ENCODE measurements around the gene SLC6A4.
"Not testable (repeated sequence)": the region's sequence is repeated elsewhere in the genome, so short reads cannot be mapped to it uniquely, and the experiment has no call there.

Gene SLC6A4

DNA sequence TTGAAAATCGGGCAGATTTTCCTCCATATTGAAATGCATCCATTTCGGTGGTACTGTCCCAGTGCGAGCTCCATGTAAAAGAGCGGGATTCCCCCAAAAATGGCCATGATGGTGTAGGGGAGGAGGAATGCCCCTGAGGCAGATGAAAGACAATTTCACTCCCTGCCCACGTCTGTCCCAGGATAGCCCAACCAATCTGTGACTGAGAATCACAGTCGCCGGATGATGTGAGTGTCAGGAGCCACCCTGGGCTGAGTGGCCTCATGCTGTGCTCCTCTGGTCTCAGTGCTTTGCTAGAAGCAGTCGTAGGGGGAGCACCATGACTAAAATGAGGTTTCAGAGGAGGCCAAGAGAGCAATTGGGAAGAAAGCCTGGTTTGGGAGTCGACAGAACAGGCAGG lies 16.7 kb downstream of the SLC6A4 start:
- no peak for DNase-seq

DNA sequence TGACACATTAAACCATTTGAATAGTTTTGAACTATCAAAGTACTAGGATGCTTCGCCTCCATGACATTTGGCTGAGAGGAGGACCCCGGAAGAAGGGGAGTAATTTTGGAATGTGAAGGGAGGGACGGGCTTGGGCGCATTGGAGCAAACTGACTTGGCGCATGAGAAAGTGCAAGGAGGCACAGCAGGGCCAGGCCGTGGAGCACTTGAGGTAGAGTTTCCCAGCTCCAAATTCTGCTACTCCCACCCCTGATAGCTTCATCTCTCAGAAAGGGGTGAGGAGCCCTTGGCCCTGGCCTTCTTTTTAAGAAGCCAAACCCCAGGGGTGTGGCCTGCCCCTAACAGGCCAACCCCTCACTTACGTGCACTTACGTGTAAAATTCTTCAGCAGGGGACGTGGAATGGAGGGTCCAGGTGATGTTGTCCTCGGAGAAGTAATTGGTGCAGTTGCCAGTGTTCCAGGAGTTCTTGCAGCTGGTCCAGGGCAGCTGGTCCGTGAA lies 17.7 kb downstream of the SLC6A4 start:
- no peak for DNase-seq

DNA sequence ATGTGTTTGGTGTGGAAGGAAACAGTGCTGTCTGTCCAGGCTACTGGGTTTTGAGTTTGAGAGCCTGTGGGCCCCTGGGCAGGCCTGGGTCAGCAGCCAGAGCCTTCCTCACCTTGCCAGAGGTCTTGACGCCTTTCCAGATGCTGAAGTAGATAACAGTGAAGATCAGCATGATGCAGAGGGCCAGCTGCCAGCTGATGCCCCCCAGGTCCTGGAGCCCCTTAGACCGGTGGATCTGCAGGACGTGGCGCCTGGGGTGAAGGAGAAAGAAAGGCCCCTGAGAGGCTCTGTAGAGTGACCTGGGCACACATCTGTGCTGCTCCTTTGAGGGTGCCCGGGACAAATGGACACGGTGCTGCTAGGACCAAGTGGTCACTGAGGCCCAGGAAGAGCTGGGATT lies 18.4 kb downstream of the SLC6A4 start:
- DNase-seq = no peak

DNA sequence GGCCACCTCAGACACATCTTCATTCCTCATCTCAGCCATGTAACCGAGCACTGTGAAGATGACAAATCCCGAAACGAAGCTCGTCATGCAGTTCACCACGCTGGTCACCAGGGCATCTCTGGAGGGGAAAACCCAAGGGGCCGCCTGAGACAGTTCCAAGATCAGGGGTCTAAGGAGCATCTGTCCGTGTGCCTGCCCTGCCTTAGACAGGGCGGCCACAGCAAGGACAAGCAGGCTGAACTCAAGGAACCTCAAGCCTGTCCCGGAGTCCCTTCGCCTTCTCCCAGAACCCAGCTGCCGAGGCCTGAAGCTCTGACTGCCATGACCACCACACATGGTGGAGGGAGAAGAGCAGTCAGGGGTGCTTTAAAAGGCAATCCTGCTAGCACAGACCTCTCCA lies 22.7 kb downstream of the SLC6A4 start:
- DNase-seq = no peak

DNA sequence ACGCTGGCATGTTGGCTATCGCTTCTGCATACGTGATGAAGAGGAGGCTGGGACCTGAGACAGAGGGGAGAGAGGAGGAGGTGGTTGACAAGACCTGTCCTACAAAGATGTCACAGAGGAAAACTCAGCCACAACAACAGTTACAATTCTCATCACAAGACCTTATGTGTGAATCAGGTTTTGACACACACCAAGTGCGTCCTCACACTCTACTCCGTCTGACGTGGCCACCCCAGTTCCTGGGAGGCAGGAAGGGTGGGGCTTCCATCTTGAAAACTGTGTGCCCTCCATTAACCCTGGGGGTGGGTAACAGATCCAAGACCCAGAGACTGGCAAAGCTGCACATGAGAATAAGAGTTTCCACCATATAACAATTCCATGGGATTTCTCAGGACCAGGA lies 24.1 kb downstream of the SLC6A4 start:
- no peak for DNase-seq

DNA sequence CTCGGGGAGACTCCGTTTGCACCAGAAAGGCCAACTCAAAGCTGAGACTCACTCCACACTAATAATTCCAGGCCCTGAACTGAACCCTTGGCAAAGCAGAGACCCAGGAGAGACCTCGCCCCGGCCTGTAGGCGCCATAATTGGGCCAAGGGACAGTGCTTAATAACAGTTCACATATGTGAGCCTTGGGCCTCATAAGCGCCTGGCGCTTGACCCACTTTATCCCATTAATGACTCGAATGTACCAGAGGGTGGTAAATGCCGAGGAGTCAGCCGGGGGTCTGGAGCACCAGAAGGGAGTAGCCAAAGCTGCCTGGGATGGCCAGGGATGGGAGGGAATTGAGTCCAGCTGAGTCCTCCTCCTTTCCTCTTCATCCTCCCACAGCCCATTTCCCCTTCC lies 24.6 kb downstream of the SLC6A4 start:
- no peak for DNase-seq

DNA sequence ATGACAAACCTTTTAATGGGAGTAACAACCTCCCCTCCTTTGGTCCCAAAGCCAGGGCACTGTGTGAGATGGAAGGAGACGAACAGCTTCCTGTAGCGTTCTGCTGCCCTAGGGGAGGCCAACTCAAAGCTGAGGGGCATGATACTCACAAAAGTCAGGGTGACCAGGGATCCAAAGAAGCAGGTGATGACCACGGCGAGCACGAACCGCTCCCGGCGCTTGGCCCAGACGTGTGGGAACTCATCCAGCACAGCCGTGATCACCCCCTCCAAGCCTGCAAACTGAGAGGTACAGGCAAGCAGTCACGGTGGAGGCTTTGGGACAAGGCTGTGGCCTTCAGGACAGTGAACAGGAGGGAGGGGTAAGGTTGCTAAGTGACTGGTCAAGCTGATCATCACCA lies 25.1 kb downstream of the SLC6A4 start:
- no peak for DNase-seq

DNA sequence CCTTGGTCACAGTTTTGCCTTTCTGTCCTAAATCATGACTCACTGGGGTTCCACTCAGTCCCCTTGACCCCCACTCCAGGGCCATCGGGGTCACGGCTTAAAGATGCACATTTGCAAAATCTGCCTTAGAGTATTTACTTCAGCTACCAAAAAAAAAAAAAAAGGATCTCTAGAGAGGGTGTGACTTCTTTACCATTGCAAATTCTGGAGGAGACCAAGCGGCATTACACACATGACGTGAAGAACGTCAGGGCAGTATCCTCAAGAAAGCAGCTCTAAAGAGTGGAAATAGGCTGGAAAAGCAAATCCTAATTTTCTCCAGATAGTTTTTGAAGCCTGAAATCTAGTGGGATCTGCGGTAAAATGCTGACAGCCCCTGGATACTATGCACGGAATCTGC lies 25.6 kb downstream of the SLC6A4 start:
- DNase-seq = no peak

DNA sequence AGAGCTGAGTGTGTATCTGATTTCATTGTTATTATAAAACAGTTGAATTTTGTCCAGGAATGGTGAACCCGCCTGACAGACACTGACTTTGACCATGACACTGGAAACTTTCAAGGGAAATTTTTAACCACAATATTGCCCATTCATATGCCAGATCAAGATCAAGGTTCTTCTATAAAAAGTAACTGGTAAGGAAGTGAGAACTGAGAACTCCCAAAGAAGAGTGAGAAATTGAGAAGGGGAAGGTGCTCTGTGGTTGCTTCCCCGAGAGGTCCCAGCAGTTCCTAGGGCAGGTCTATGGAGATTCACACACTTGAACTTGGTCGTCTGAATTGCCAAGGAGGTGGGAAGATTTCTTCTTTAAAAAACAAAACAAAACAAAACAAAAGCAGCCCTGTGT lies 27.3 kb downstream of the SLC6A4 start:
- DNase-seq = no peak

DNA sequence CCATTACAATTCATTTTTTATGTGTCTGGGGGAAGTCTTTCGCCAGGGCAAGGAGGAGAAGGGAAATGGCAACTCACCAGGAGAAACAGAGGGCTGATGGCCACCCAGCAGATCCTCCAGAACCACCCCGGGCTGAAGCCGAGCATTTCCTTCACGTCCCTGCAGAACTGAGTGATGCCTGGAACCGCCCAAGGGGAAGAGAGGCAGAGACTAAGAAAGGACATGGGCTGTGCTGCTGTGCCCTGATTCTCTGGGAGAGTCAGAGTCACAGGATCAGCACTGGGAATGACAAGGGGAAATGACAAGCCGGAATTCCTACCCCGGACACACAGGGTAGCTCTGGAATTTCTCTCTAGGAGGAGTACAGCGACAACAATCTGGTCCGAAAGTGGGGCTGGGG lies 27.8 kb downstream of the SLC6A4 start:
- DNase-seq = no peak

DNA sequence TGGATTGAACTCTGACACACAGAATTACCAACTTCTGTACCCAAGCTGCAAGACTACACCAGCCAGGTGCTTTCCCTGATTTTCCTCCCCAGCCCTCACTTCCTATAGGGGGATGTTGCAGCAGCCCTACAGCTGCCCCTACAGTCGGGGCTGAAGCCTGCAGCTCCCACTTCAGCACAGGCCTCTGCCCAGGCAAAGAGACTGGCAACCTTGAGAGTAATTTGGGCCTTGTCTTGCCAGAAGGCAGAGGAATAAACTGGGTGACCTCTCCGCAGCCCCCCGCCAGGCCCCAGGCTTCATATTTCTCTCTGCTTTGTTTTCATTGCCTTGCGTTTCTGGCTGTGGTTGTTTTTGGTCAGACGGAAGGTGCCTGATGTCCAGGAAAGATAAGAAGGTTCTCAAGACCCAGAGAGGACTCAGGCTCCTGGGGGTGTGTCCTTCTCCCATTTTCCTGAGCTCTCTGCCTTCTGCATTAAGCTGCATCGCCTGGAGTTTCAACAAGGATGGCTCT lies 32.0 kb downstream of the SLC6A4 start:
- DNase-seq = no peak

DNA sequence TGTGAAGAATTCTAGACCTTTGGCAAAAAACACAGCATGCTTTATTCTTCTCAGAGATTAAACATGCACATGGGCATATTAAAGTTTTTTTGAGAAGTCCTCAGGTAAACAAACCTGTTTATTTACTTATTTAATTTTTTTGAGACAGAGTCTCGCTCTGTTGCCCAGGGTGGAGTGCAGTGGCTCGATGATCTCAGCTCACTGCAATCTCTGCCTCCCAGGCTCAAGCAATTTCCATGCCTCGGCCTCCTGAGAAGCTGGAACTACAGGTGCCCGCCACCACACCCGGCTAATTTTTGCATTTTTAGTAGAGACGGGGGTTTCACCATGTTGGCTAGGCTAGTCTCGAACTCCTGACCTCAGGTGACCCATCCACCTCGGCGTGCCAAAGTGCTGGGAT lies 34.8 kb downstream of the SLC6A4 start:
- not testable (repeated sequence) for DNase-seq

DNA sequence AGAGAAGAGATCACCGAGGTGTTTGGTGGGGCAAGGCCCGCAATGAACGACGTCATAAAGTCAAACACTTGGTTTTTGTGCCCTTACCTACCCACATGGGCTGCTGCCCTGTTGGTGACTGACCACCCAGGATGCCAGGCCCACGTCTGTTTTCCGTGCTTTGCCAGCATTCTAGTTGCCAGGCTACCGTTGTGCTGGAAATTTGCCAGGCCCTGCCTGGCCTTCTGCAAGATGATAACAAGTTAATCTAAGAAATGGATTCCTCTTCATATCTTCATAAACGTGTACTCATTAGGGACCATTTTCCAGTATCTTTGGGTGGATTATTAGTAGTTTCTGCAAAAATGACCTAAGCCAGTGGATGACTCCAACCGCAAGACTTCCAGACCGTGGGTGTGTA lies 35.4 kb downstream of the SLC6A4 start:
- DNase-seq = no peak

DNA sequence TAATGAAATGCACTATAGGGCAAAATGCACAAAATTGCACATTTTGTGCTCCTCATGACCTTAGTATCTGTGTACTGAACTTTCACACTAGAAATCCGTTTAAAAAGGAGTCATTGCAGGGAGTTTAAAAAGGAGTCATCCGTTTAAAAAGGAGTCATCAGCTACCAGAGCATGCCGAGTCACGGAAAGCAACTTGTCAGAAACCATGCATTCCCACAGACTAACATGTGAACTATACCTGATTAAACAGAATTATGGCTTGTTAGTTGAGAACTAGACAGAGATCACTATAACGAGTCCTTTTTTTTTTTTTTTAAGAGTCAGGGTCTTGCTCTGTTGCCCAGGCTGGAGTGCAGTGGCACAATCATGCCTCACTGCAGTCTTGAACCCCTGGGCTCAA lies 35.9 kb downstream of the SLC6A4 start:
- DNase-seq = no peak

DNA sequence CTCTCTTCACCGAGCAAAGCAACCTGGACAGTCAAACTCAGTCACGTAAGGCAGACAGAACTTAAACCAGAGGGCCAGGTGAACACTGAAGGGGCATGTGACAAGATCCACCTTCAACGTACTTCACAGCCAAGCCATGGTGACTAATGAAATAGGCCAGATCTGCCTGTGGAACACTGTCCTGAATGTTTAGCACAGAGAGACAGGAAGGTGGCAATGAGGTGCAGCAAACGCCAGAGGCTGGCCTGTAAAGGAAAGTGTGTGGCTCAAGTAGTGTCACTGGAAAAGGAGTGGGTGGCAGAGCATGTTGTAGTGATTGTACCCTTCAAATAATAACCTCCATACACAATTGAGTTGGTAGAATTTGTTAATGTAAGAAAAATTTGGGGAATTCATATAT lies 38.1 kb downstream of the SLC6A4 start:
- DNase-seq = no peak

DNA sequence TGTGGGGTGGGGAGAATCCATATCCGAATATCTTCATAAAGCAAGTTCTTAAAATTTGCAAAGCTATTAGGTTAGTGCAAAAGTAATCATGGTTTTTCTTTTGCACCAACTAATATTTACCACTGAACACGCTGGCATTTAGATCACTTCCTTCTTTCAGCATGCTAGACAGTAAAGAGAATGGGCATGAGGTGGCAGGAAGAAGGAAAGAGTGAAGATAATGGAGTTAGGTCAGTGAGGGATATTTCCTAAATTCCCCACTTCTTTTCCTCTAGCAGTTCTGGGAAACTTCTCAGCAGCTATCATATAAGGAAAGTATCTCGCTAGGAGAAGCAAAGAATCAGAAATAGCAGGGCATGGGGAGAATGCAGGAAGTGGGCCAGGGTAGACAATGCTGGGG lies 39.0 kb downstream of the SLC6A4 start:
- no peak for DNase-seq

DNA sequence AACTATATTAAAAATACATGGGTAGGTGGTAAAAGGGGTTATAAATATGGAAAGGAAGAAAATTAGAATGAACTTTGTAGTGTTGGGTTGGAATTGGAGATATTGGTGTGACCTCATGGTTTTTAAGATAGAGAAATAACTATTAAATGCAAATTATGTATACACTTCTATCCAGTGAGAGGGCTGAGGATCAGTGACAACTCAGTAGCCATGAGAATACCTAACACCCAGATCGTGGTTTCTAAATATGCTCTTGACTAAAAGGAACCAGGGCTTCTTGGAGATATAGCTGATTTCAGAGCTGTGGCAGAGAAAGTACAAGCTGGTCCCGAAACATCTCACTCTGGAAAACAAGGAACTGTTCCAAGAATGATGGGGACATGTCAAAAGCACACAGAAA lies 44.4 kb downstream of the SLC6A4 start:
- no peak for DNase-seq

DNA sequence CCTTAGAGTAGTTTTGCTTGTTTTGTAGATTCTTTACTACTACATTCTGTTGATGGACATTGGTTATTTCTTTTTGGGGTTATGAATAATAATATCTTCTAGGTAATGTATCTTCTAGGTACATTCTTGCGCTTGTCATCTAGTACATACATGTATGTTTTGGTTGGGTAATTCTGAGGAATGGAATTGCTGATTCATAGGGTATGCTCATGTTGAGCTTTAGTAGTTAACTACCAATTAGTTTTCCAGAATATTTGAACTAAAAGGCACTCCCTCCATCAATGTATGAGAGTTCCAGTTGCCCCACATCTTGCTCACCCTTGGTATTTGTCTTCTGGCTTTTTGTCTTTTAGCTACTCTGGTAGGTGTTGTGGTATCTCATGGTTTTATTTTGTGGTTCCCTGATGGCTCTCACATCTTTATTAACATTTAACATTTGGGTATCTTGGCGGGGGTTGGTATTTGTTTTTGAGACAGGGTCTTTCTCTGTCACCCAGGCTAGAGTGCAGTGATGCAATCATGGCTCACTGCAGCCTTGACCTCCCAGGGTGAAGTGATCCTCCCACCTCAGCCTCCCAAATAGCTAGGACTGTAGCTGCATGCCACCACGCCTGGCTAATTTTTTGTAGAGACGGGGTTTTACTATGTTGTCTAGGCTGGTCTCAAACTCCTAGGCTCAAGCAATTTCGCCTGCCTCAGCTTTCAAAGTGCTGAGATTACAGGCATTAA lies 47.1 kb downstream of the SLC6A4 start:
- no peak for DNase-seq

DNA sequence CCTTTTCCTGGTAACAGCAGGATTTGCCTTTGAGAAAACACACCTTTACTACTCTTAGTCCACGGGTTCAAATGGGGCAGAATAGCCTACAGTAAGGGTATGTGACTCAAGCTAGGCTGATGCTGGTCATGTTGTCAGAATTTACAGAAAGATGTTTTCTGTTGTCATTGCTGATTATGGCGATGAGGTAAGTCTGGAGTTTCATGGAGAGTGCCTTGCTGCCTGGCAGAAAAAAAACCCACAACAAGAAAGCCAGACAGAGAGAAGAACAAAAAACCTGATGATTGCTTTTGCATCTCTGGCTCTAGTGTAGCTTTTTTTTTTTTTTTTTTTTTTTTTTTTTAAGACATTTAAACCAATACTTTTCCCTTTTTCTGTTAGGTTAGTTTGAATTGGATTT lies 47.9 kb downstream of the SLC6A4 start:
- no peak for DNase-seq

DNA sequence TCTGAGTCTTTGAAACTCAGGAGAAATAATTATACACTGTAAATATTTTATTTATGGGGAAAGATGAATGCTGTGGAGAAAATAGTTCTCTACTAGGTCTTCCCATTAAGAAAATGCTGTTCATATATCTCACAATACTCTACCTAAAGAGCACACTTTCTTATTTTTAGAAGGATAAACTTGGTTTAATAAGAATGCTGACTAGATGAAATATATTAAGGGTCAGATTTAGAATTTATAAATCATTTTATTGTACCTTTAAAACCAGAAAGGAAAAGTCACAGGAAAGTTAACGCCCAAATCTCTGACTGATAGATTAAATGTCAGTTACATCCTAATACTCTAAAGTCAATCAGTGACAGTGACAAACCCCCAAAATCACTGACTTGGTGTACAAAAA lies 48.7 kb downstream of the SLC6A4 start:
- no peak for DNase-seq

DNA sequence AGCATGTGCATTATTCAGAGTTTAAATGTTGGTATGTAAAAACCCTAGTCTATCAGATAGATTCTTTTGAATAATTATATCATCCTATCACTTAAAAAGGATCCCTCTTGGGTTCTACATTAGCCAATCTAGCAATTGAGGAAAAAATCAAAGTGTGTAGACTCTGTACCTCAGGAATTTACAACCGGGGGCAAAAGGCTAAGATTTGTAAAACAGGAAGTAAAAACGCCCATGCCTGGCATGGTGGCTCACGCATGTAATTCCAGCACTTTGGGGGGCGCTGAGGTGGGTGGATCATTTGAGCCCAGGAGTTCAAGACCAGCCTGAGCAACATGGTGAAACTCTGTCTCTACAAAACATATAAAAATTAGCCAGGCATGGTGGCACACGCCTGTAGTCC lies 58.6 kb downstream of the SLC6A4 start:
- DNase-seq = no peak

DNA sequence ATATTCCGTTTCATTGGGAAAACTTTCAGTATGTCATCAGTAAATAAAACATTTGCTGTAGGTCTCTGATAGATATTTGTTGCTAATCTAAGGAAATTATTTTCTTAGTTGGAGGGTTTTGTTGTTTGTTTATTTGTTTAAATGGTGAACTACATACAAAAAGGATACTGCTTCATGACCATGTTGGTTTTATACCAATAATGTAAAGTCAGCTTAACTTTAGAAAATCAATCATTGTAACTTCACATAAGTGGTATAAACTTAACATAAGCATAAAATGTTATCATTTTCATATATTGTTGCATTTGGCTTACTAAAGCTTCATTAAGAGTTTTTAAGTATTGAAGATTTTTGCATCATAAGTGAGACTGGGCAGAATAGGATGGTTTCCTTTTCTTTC lies 60.9 kb downstream of the SLC6A4 start:
- DNase-seq = no peak

DNA sequence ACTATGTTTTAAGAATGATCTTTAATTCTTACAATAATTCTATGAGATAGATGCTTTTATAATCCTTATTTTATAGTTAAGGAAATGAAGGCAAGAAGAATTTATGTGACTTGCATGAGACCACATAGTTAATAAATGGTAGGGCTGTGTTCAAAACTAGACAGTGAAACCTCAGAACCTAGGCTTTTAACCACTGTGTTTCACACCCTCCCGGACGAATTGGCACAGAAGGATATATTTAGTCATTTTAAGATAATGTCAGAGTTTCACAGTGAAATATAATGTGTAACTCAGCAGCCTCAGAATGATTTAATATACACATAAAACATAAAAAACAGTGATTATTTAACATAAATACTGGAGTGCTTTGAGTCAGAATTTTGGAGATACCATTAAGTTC lies 61.8 kb downstream of the SLC6A4 start:
- no peak for DNase-seq

DNA sequence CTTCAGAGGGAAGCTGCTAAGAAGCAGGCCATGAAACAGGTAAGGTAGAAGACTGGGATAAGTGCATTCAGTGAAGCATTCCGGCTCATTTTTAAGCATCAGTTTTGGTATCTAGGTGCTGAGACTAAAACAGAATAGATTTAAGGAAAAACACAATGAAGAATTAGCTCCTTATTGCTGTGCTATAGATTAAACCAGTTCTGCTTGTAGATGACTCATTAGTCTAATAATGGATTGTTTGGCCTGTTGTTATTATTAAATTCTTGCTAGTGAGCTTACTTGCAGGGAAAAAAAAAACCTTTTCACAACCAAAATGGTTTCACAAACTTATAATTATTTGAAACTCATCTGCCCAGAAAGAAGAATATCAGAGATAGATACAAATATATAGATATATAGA lies 62.9 kb downstream of the SLC6A4 start:
- DNase-seq = no peak

DNA sequence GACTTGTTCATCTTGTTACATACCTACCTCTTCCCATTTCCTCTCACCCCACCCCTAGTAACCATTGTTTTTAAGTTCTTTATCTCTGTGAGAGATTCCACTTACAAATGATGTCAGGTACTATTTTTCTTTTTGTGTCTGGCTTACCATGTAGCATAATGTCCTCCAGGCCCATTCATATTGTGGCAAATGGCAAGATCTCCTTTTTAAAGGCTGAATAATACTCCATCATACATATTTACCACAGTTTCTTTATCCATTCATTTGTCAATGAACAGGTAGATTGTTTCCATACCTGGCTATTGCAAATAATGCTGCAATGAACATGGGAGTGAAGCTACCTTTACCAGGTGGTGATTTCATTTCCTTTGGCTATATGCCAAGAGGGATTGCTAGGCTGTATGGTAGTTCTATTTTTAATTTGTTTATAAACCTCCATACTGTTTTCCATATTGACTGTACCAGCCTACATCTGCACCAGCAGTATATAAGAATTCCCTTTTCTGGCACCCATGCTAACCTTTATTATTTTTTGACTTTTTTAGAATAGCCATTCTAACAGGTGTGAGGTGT lies 65.0 kb downstream of the SLC6A4 start:
- DNase-seq = no peak

Data from DMS79 (cell line).